SW480 (cell line): ENCODE data around the gene ADRA2B.
"Not testable (repeated sequence)": the region's sequence is repeated elsewhere in the genome, so short reads cannot be mapped to it uniquely, and the experiment has no call there.

Experiments
- DNase-seq: peaks from one replicate; pipeline ENCODE4 v3.0.0-alpha.2; 2016; ENCODE audit warnings: low spot score

Gene ADRA2B

GRCh38 chr2:96066511-96066910 is 49.9 kb downstream of the ADRA2B start:
- DNase-seq = not testable (repeated sequence)

GRCh38 chr2:96065954-96066353 is 50.4 kb downstream of the ADRA2B start:
- not testable (repeated sequence) for DNase-seq

GRCh38 chr2:96065381-96065930 is 50.9 kb downstream of the ADRA2B start:
- no peak for DNase-seq

GRCh38 chr2:96064760-96065159 is 51.6 kb downstream of the ADRA2B start:
- DNase-seq = not testable (repeated sequence)

- DNase-seq = not testable (repeated sequence)
Measured at GRCh38 chr2:96064047-96064675, 52.2 kb downstream of the ADRA2B start.

- DNase-seq = peak; percentile 92
Measured at GRCh38 chr2:96063116-96063899, 53.1 kb downstream of the ADRA2B start.
